Chondrocyte (in vitro differentiated cells): ENCODE data around the gene NRBP1. TPM values are rescaled to one million over a fixed set of nuclear protein-coding genes. Genes with fewer than 3 reads are reported as not detected.

Source experiments
- DNase-seq: peaks from one replicate; pipeline ENCODE4 v3.0.0; 2021; ENCODE audit warnings: mixed read lengths, low spot score
- H3K27ac Mint-ChIP-seq: one replicate; pipeline ENCODE4 v1.8.0; 2021; ENCODE audit warnings: mild to moderate bottlenecking, moderate library complexity, mixed read lengths; ENCODE audit not compliant: unreplicated experiment
- H3K27me3 Mint-ChIP-seq: 2 replicates; pipeline ENCODE4 v1.8.0; 2021; ENCODE audit warnings: low read depth, mixed read lengths
- H3K36me3 Mint-ChIP-seq: 2 replicates; pipeline ENCODE4 v1.8.0; 2021; ENCODE audit warnings: low read depth, mixed read lengths
- H3K4me1 Mint-ChIP-seq: 2 replicates; pipeline ENCODE4 v1.8.0; 2021; ENCODE audit warnings: low read depth, mild to moderate bottlenecking, mixed read lengths
- H3K4me3 Mint-ChIP-seq: one replicate; pipeline ENCODE4 v1.8.0; 2021; ENCODE audit warnings: mild to moderate bottlenecking, moderate library complexity, mixed read lengths; ENCODE audit not compliant: unreplicated experiment
- H3K9me3 Mint-ChIP-seq: 2 replicates; pipeline ENCODE4 v1.8.0; 2021; ENCODE audit warnings: low read depth, mixed read lengths
- total RNA-seq: library from RNA; stranded (reverse); gene quantifications from 3 replicates; pipeline ENCODE4 v1.2.1, GENCODE V29; 2021
- TF ChIP-seq, protein P1 (sequence below): fragments of 200-600 bp; sonication (generic); IDR thresholded peaks from 2 replicates; pipeline ENCODE4 v1.5.0; 2021; ENCODE audit warnings: antibody characterized with exemption, mild to moderate bottlenecking, moderate library complexity

The NRBP1 gene
- total RNA-seq, 1 donor from 2014 or later, result 128 TPM

DNA sequence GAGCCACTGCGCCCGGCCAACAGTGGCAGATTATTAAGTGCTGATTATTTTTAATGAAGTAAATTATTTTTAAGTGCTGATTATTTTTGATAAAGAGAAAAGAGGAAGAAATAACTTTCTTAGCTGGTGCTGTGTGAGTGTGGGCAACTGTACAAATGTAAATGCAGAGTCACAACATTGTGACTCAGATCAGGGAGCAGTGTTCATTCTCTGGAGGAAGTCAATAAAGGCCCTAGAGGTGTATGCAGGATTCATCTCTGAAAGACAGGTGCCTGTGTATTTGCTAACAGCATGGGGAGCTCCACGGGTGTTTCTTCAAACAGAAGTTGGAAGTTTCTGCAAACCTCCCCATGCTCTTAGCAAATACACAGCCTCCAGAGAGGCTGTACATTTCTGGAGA is 19.9 kb downstream of the NRBP1 start:
- no peak overlapping the region for H3K4me3 Mint-ChIP-seq
- TF ChIP-seq, protein P1, sequence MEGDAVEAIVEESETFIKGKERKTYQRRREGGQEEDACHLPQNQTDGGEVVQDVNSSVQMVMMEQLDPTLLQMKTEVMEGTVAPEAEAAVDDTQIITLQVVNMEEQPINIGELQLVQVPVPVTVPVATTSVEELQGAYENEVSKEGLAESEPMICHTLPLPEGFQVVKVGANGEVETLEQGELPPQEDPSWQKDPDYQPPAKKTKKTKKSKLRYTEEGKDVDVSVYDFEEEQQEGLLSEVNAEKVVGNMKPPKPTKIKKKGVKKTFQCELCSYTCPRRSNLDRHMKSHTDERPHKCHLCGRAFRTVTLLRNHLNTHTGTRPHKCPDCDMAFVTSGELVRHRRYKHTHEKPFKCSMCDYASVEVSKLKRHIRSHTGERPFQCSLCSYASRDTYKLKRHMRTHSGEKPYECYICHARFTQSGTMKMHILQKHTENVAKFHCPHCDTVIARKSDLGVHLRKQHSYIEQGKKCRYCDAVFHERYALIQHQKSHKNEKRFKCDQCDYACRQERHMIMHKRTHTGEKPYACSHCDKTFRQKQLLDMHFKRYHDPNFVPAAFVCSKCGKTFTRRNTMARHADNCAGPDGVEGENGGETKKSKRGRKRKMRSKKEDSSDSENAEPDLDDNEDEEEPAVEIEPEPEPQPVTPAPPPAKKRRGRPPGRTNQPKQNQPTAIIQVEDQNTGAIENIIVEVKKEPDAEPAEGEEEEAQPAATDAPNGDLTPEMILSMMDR, result no peak
- H3K36me3 Mint-ChIP-seq, result peaks cover 23% of the 10 kb centered on the region
- no peak overlapping the region for H3K27ac Mint-ChIP-seq
- no peaks in the 10 kb centered on the region for H3K27me3 Mint-ChIP-seq
- no peaks in the 10 kb centered on the region for H3K9me3 Mint-ChIP-seq
- no peak for DNase-seq
- H3K4me1 Mint-ChIP-seq, result no peaks in the 10 kb centered on the region

DNA sequence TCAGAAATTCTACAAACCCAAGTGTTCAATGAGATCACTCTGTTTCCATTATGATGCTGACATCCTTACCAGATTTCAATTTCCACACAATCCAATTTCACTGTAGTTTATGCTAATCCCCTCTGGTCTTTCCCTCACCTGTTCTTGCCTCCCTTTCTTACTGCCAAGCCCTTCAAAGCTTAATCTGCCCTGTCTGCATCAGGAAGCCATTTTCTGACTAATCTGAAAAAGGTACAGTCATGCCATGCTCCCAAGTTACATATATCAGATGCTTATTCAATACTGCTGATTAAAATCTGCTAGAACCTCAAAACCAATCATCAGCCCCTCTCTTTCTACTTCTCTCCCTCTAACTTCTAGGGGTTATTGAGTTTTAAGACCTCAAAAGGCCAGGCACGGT is 22.7 kb downstream of the NRBP1 start:
- Mint-ChIP-seq H3K27ac (no peak overlapping the region), H3K4me3 (no peak overlapping the region), H3K27me3 (no peaks in the 10 kb centered on the region), H3K36me3 (peaks cover 37% of the 10 kb centered on the region), H3K4me1 (no peaks in the 10 kb centered on the region), H3K9me3 (no peaks in the 10 kb centered on the region)
- TF ChIP-seq, protein P1, result no peak
- DNase-seq, result no peak

DNA sequence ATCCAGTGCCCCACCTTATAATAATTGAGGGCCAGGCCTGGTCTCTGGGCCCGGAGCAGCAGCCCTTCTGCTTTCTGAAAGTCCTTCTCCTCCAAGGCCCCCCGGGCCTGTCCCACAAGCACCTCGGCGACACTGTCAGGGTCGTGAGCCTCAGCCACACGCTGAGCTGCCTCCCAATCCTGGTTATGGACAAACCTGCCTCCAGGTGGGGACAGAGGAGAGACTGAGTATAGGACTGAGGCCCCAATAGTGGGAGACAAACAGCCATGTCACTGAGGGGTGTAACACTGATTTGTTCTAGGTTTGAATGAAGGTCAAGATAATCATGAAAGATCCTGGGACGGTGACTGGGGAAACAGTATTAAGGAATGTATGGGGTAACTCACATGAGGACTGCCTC is 25.5 kb downstream of the NRBP1 start:
- Mint-ChIP-seq H3K4me3 (no peak overlapping the region), H3K9me3 (no peaks in the 10 kb centered on the region), H3K27ac (no peak overlapping the region), H3K27me3 (no peaks in the 10 kb centered on the region), H3K36me3 (peaks cover 46% of the 10 kb centered on the region), H3K4me1 (no peaks in the 10 kb centered on the region)
- no peak for DNase-seq
- TF ChIP-seq, protein P1, result no peak

DNA sequence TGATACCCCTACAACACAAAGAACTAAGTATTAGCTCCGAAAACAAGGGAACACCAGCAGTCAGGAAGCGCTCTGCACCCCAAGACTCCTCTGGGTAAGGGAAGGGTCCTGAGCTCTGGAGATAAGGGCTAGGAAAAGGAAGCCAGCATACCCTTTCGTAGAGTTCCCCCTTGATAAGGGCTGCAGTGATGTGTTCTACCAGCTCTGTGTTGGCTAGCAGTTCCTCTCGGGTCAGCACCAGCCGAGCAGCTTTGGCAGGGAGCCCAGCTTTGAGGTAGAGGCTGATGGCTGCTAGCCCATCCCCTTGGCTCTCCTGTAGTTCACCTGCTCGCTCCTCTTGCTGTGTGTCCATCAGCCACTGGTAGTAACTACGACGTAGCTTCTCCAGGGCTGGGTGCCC is 32.7 kb downstream of the NRBP1 start:
- no peak for DNase-seq
- Mint-ChIP-seq H3K4me3 (no peak overlapping the region), H3K9me3 (no peaks in the 10 kb centered on the region), H3K27me3 (no peaks in the 10 kb centered on the region), H3K4me1 (no peaks in the 10 kb centered on the region), H3K27ac (no peak overlapping the region), H3K36me3 (peaks cover 39% of the 10 kb centered on the region)
- TF ChIP-seq, protein P1, result no peak

DNA sequence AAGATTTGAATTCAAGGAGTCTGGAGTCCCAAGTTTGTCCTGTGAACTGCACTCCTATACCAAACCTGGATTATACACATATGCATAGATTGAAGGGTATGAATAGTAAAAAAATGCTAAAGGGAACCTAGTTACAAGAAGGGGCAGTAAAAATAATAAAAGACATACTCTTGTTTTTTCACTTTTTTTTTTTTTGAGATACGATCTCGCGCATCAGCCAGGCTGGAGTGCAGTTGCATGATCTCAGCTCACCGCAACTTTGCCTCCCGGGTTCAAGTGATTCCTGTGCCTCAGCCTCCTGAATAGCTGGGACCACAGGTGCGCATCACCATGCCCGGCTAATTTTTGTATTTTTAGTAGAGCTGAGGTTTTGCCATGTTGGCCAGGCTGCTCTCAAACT is 36.0 kb downstream of the NRBP1 start:
- Mint-ChIP-seq H3K27me3 (no peaks in the 10 kb centered on the region), H3K4me3 (no peak overlapping the region), H3K4me1 (no peaks in the 10 kb centered on the region), H3K36me3 (peaks cover 18% of the 10 kb centered on the region), H3K9me3 (no peaks in the 10 kb centered on the region), H3K27ac (no peak overlapping the region)
- TF ChIP-seq, protein P1, result no peak
- DNase-seq, result no peak
